COR-L47 (cell line): ENCODE measurements around the gene SLC22A1.
"Not testable (repeated sequence)": the region's sequence is repeated elsewhere in the genome, so short reads cannot be mapped to it uniquely, and the experiment has no call there.

Source experiments
- DNase-seq: peaks from one replicate; lab custom pipeline; 2025; lab: John Stamatoyannopoulos, UW

The SLC22A1 gene

DNA sequence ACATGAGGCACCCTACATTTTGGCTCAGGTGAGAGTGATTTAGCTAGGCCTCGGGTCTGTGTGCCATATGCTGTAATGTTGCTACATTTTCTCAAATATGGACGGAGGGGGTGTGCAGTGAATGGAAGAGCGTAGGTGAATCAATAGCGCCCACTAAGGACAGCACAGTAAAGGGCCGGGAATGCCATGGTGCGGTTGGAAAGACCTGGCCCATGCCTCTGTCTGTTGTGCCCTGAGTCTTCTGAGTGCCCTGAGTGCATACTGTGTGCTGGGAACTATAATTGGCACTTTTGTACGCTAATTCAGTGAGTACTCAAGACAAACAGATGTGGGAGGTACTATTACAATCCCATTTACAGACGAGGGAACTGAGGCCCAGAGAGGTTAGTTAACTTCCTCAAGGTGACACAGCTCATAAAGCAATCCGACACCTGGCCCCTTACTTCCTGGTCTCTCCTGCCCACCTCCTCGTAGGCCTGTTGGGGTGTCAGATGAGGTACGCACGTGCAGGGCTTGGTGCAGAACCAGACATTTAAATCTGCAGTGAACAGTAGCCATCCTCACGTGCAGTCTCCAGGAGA is 17.3 kb downstream of the SLC22A1 start:
- no peak for DNase-seq

DNA sequence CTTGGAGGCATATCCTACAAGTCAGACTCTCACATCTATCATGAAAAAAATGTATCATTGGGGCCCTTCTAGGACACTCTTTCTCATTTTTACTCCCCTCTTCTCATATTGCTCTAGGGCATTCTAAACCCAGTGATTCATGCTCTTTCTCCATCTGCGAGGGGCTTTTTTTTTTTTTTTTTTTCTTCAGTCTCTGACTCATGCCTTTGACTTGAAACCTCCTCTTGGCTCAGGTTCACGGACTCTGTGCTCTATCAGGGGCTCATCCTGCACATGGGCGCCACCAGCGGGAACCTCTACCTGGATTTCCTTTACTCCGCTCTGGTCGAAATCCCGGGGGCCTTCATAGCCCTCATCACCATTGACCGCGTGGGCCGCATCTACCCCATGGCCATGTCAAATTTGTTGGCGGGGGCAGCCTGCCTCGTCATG is 17.8 kb downstream of the SLC22A1 start:
- no peak for DNase-seq

DNA sequence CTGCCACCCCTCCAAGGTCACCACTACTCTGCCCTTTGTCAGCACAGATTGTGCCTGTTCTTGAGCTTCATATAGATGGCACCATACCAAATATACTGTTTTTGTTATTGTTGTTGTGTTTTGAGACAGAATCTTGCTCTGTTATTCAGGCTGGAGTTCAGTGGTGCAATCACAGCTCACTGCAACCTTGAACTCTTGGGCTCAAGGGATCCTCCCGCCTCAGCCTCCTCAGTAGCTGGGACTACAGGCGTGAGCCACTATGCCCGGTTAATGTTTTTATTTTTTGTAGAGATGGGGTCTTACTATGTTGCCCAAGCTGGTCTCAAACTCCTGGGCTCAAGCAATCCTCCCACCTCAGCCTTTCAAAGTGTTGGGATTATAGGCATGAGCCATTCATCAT is 18.9 kb downstream of the SLC22A1 start:
- not testable (repeated sequence) for DNase-seq

DNA sequence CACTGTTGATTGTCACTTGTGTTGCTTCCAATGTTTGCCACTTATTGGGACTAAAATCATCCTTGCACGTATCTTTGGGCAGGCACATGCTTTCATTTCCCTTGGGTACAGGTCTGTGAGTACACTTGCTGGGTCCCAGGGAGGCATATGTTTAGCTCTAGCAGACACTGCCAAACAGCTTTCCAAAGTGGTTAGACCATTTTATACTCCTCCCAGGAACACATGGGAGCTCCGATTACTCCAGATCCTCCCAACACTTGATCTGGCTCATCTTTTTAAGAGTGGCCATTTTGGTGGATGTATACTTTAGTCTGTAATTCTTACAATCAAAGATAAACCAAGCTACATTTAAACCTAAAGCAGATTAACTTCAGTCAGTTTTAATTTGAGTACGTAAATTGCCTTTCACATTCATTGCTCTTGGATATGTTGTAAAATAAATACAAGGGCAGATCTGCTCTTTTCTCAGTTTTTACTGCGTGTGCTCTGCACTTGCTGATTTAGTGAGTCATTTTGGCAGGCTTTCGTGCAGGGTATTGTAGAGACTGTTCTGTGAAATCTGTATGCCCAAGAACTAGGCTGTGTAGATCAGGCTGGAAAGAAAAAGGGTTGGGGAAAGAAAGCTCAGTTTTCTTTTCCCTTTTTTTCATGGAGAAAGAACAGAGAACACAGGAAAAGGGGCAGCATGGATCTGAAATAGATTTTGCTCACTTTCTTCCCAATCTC is 19.5 kb downstream of the SLC22A1 start:
- no peak for DNase-seq

DNA sequence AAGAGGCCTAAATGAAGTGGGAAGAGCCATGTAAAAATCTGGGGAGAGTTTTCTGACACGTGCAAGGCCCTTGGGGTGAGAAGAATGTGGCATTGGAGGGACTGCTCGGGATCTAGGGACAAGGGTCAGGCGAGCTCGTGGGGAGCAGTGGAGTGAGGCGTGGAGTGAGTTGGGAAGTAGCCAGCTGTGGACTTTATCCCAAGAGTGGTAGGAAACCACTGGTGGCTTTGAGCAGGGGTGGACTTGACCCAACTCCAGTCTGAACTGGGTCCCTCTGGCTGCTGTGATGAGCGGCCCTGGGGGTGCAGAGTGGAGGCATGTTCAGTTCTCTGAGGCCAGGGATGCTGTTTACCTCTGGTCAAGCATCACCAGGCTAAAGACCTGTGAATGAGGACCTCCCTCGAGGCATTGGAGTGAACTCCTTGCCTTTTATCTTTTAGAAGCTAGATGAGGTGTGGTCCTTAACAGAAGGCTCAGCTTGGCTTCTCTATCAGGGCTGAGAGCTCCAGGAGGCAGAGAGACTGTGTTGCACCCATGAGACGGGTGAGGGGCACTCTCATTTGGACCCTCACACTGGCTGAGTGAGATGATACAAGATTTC is 20.6 kb downstream of the SLC22A1 start:
- no peak for DNase-seq

DNA sequence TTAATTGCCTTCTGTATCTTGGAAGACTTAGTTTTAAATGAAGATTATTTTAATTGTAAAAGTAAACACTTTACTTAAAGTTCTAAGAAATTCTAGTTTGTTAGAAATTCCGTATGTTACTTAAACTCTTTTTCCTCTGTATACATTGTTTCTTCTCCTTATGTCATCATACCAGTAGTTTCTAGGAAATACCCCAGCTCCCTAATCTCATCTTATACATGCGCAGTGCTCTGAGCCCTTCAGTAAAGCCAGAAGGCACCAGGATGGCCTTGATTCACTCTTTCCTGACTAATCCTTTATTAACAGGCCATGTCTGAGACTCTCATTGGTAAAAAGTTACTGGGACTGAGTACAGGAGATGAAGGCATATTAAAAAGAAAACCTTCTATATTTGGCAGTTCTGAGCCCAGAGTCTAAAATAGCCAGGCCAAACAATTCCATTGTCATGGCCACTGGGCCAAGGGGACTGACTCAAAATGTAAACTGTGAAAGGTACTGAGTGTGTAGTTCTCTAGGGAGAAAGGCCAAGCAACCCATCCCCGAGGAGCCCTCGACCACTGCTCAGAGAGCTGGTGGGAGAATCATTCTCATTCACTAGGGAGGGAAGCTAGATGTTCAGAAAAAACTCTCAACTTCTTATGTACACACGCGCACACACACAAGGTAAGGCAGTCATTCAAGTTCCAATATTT is 25.0 kb downstream of the SLC22A1 start:
- DNase-seq = no peak

DNA sequence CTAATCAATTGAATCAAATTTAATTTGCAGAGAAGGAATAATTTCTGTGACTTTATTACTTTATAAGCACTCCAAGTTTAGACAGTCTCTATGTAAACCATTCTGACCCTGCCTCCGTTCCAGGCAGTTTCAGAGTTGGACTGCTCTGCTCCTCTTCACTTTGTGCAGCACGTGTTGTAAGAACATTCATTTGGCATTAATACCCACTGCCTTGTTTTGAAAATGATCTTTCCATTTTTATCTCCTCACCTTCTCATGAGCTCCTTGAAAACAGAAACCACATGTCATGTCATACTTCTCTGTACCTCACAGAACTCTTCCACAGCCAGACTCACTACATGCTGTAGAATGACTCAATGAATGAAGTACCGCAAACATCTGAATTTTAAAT is 25.5 kb downstream of the SLC22A1 start:
- DNase-seq = no peak

DNA sequence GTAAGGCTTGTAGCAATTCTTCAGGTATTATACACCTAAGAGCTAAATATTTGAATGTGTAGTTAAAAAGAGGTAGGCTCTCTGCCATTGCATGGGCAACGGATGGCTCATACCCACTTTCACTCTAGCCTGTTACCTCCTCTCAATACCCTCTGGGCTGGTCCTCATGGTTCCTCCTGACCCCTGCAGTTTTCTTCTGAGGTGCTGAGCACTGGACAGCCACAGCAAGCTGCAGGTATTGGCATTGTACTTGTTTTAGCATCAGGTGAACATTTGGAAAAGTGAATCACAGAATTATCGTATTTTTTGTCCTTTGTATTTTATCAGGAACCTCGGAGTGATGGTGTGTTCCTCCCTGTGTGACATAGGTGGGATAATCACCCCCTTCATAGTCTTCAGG is 32.9 kb downstream of the SLC22A1 start:
- DNase-seq = no peak

DNA sequence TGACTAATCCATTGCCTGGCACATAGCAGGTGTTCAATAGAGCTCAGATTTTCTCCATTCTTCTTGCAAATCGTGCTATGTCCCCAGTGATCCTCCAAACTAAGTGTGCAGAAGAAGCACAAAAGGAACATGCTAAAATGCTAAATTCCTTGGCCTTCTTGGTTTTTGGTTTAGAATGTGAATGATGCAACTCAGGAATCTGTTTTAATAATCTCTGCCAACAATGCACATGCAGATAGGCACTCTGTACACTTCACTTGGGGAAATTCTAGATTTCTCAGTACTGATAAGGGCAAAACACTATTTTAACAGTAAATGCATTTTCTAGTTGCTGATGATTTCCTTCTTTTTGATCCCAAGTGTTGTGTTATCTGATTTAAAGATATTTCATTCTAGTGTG is 35.2 kb downstream of the SLC22A1 start:
- DNase-seq = no peak

DNA sequence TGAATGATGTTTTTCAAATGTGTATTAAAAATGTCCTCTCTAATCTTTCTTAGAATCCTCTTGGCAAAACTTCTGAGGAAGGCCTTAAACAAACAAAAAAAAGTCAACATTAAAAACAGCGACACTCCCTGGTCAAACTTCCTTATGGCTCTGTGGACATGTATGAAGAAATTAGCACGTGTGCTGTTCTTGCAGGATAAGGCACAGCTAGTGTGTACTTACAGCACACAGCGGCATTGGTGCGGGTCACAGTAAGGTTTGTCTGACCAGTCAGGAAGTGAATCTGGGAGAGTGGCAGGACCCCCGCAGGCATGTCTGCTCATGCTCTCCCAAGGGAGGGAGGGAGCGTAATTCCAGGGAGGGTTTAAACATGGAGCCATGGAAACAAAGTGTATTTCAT is 38.8 kb downstream of the SLC22A1 start:
- no peak for DNase-seq

DNA sequence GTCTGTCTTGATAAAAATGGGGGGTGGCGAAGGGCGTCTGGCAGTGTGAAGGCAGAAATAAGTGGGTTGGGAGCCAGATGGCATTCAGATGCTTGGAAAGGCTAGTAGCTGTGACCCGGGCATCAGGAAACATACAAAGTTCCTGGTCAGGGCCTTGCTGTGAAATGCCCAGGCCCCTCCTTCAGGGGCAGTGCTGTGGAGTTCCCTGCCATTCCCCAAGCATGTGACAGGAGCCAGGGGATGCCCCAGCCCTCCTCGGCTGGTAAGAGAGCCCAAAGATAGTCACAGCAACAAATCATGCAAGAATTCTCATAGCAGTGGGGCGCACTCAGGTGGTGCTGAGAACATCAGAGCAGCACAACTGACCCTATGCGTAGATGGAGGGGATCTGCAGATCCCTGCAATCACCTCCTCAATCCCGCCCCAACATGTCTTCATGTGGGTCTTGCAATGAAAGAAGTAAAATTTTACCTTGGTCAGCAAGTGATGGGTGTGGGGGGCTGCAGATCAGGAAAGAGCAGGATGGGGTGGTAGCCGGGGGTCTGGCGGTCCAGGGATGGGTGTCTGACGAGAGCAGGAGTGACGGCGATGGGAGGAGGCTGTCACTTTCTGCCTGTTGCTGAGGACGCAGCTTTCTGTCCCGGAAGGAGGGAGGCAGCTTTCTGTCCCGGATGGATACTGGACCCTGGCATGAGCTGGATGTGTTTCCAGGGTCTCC is 39.5 kb downstream of the SLC22A1 start:
- DNase-seq = no peak

DNA sequence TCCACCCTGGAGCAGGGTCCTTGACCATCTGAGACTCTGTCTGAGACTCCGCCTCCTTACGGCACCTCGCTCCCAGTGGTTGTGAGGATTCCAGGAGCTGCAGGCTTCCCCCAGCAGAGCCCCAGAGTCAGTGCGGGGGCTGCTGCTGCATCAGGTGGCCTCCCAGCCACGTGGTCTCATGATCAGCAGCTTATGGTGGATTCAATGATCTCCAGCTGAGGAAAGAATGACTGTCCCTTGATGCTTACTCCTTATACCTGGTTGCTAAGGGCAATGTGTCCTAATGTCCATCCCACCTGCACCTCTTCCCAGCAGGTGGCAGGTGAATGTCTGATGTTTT is 40.0 kb downstream of the SLC22A1 start:
- no peak for DNase-seq

DNA sequence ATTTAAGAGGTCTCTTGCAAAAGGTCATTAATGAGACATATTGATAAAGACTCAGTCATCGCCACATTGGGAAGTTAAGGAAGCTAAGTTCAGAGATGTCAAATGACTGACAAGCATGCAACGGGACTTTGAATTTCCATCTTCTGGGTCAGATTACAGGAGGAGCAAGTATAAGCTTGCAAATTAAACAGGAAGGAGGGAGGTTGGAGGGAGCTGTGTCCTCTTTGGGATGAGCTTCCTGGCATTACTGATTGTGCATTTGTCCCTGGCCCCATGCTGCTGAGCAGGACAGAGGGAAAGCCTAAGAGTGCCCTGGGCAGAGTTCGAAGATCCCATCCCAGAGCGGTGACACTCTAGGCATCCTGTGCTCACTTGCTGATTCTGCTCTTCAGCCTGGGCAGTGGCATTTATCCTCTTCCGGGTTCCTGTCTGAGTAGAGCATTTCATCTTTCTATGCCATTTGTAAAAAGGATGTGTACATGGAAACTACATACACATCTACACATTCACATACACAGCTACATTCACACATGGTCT is 40.5 kb downstream of the SLC22A1 start:
- DNase-seq = no peak

DNA sequence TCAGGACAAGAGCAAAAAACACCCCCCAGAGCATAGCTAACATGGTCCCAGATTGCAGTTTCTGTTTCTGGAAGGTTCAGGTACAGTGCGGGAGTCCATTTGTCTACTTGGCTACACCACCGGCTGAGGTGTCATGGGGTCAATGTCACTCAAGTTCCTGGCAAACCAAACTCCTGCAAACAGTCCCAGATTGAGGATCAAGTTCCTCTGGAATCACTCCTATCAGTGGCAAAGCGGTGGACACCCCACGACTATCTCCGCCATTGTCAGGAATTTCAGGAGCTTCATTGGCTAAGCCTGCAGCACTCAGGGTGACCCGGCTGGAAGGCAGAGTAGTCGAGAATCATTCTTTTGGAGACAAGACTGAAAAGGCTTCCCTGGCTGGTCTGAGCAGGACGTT is 41.8 kb downstream of the SLC22A1 start:
- DNase-seq = no peak

DNA sequence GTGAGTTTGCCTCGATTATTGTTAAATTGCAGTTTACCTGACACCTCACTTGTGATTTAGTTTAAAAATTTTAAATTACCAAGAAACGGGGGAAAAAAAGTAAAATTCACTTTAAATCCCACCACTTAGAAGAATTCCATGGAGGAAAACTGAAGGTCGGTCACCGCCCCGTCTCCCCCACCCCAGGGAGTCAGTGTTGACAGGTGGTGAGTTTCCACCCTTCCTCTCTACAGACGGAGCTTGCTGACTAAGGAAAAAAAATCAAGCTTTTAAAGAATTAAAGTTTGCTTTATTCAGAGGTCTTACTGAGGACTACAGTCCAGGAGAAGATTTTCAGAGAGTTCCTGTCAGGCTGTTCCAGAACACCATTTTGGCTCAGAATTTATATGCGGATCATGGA is 42.3 kb downstream of the SLC22A1 start:
- DNase-seq = no peak

DNA sequence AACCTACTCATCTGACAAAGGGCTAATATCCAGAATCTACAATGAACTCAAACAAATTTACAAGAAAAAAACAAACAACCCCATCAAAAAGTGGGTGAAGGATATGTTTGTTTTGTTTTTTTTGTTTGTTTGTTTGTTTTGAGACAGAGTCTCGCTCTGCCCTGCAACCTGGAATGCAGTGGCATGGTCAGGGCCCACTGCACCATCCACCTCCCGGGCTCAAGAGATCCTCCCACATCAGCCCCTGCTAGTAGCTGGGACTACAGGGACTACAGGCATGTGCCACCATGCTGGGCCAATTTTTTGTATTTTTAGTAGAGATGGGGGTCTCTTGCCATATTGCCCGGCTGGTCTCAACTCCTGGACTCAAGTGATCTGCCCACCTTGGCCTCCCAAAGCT is 44.3 kb downstream of the SLC22A1 start:
- DNase-seq = not testable (repeated sequence)

DNA sequence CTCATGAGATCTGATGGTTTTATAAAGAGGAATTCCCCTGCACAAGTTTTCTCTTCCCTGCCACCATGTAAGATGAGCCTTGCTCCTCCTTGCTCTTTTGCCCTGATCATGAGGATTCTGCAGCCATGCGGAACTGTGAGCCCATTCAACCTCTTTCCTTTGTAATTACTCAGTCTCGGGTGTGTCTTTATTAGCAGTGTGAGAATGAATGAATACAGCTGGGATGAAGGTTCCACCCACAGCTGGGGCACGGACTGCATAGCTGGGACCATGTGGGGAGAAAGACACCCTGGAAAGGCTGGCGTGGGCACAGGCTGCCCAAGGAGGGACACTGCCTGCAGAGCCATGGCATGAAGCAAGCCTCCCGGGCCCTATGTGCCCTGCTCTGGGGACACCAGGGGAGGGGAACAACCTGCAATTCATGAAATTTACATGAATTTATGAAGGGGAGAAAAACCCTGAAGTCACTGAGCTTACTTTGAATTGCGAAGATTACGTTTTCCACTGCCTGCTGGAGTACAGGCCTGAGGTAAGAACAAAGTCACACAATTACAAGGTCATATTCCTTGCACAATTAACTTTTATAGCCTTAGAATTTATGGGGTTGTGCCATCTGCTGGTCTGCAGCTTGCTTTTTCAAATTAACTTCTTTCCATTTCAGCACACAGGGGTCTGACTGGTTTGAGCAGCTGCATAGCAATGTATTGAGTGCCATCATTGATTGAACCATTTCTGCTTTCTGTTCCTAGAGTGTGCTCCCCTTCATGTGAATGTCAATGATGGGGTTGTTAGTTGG is 46.2 kb downstream of the SLC22A1 start:
- DNase-seq = no peak

DNA sequence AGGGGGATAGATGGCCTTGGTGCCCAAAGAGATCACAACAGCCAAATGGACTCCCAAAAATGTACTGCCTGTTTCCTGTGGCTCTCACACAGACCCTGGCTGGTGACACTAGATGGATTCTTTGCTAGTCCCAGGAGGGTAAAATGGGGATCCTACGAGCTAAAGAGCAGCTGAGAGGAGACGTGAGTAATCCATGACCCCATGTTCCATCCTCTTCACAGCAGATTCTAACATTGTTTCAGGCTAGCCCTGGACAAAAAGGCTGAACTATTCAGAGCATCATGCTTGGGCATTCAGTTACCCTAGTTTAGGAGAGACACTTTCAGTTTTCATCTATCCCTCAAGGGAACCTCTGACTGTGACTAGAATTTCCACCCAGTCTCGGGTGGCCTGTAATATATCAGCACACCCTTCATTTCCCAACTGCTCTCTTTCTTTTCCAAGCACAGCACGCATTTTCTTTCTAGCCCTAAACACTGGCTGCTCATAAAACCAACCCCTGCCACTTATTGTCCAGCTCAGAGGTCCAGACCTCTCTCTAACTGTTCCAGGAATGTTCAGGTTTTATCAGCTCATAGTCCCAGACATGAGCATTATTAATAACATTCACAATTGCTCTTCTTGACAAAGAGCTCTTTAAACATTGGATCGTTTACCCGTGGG is 48.5 kb downstream of the SLC22A1 start:
- DNase-seq = no peak

DNA sequence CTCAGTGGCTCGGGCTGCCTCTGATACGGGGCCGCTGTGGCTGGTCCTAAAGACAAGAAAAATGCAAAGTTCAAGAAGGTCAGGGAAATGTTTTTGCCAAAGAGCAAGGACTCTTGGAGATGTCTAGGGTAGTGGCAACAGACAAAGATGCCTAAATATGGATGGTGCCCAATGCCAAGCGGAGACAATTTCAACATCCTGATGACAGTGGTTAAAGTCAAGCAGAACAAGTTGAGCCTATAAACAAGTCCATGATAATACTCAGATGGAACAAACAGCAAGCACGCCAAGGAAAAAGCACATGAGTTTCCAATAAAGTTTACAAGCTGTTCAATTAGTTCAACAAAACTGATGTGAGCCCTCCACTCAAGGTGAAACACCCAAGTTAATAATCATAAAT is 51.1 kb downstream of the SLC22A1 start:
- DNase-seq = no peak

DNA sequence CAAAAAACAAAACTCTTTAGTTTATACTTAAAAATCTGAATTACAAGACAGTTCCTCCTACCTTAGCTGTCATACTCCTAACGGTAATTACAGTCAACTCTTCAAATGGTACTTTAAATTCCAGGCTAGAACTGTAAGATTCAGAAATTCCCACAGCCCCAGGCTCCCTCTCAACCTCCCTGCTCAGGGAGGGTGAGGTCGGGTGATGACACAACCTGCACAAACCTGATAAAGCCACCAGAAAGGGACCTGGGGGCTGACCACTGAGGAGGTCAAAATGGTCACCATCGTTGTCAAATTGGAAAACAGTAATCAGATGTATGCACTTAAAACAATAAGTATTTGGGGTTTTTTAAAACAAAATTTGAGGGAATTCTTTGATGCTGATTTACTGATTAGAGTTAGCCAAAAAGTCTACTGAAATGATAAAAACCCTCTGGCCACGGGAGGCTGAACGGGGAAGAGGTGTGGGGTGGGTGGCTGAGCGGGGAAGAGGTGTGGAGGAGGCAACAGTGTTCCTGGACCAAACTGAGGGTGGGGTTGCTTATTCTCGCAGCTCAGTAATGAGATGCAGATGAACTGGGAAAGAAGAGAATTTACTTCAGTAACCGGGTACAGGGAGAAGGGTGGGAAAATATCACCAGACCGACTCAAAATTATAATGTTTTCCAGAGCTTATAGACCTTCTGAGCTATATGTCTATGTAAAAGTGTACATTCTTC is 52.4 kb downstream of the SLC22A1 start:
- no peak for DNase-seq
